HEK293 (cell line): ENCODE data around the gene NUDT8.

Experiments
- KLF9 ChIP-seq: fragments of 450-650 bp; formaldehyde crosslinking; IDR thresholded peaks from 2 replicates; pipeline ENCODE4 v1.5.1; 2016; ENCODE audit warnings: missing biosample characterization, missing genetic modification characterization, low read depth
- ZNF274 ChIP-seq, 2 experiments: fragments of 200-500 bp in 1 of 2; fragments of 450-650 bp in 1 of 2; sonication (Bioruptor generic) in 1 of 2; formaldehyde crosslinking in 1 of 2; IDR thresholded peaks; 2 replicates each; pipeline versions ENCODE4 v1.5.1 to v1.6.1; 2014 to 2016; ENCODE audit warnings: borderline replicate concordance in 1 of 2, inconsistent platforms in 1 of 2, low read length in 1 of 2, missing biosample characterization in 1 of 2, missing genetic modification characterization in 1 of 2

DNA sequence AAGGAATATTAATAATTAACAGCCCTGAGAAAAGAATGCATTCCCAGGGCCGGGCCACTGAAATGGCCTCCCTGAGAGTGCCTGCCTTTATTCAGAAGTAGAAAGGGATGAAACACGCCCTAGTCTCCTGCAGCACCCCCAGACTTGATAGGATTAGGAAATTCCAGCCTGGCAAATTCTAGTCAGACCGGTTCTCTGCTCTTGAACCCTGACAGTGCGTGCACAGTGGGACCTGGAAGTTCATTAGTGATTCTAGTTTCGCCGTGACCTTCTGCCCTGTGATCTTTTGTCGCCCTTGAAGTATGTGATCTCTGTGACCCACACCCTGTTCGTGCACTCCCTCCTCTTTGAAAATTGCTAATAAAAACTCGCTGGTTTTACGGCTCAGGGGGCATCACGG lies 48.3 kb downstream of the NUDT8 start:
- TF ChIP-seq ZNF274 (IDR thresholded peaks at IDR 0.05; ENCODE audit: low read length) = no peak
- TF ChIP-seq ZNF274 (tag by site-specific recombination; IDR thresholded peaks at IDR 0.05; ENCODE audit: borderline replicate concordance) = no peak
- TF ChIP-seq KLF9 = no peak
